ENCODE data around the gene SRPX2. TPM values are rescaled to one million over a fixed set of nuclear protein-coding genes. Genes with fewer than 3 reads are reported as not detected.

The SRPX2 gene
- total RNA-seq, 1 donor = 66.1 TPM

DNA sequence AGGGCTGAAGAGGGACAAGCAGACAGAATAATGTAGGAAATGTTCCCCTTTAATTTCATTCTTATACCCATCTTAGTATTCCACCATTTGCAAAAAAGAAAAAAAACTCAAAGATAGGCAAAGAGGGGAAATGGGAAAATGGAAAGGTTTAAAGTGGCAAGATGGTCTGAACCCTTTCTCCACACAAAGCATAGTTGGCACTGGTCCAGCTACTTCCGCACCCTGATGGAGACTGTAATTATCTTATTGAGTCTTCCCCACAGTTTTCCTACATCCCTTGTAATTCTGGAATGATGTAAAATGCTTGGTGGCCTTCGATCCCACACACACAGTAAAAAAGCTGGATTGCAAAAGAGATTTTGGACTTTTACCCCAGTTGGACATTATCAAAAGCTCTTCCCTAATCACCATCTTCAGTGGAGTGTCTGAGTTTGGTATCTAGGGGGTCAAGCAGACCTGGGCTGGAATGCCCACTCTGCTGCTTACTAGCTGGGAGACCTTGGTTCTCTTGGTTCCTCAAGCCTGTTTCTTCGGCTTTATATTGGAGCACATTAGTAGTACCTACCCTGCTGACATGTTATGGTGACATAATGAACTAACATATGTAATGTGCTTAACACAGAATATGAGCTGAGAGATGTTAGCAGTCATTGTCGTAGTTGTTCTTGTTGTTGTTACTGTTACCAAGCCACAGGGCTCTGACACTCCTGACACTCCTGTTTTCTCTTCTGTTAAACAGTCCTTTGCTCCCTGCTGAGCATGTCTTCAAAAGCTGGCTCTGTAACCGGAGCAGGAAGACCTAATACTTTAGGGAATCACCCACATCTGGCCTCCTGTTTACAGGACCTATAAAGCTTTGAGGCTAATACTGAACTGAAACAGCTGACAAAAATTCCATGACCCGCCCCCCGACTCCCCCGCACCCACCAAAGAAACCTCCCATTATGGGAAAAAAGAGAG, 4.7 kb downstream of the SRPX2 start:
- TF ChIP-seq, protein P1, sequence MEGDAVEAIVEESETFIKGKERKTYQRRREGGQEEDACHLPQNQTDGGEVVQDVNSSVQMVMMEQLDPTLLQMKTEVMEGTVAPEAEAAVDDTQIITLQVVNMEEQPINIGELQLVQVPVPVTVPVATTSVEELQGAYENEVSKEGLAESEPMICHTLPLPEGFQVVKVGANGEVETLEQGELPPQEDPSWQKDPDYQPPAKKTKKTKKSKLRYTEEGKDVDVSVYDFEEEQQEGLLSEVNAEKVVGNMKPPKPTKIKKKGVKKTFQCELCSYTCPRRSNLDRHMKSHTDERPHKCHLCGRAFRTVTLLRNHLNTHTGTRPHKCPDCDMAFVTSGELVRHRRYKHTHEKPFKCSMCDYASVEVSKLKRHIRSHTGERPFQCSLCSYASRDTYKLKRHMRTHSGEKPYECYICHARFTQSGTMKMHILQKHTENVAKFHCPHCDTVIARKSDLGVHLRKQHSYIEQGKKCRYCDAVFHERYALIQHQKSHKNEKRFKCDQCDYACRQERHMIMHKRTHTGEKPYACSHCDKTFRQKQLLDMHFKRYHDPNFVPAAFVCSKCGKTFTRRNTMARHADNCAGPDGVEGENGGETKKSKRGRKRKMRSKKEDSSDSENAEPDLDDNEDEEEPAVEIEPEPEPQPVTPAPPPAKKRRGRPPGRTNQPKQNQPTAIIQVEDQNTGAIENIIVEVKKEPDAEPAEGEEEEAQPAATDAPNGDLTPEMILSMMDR (IDR thresholded peaks at IDR 0.05; ENCODE audit: insufficient read depth, low read depth, low read length) = no peak
- H3K4me3 ChIP-seq (ENCODE audit: low read depth, low read length) = peak overlapping the region; percentile 1
- peak; percentile 94 for DNase-seq (ENCODE audit: low read depth)

DNA sequence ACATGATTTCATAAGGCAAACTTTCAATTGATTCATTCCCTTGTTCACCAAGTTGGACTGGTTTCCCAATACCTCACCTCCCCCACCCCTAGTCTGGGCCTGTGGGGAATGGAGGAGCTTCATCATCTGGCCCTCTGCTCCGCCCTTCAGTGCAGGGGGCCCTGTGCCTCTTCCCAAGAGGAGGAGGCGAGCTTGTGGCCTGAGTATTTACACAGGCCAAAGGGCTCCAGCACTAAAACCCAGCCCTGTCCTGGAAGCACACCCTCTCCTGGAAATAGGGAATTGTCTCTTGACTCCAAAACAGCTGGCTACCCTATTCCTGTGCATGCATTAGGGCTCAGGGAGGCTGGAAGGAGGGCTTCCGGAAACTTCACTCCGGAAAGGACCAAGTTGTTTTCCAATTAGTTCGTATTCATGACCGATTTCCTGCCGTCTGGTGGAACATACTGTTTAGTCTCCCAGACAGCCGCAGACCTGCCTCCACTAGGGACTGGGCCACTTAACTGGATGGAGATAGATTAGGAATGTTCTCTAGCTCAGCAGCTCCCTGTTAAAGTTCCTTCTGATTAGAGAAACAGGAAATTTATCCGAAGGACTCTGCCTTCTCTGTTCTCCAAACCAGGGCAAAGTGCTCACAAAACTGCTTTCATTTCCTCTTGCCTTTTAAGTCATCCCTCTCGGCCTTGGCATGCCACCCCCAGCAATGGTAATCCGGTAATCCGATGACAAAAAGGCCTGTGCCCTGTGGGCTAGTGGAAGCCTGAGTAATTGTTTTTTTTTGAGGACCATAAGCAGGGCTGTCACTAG, 5.8 kb downstream of the SRPX2 start:
- DNase-seq (ENCODE audit: low read depth) = peak; percentile 96
- TF ChIP-seq, protein P1 (IDR thresholded peaks at IDR 0.05; ENCODE audit: insufficient read depth, low read depth, low read length) = peak; percentile 15
- H3K4me3 ChIP-seq (ENCODE audit: low read depth, low read length) = peak overlapping the region; percentile 1

DNA sequence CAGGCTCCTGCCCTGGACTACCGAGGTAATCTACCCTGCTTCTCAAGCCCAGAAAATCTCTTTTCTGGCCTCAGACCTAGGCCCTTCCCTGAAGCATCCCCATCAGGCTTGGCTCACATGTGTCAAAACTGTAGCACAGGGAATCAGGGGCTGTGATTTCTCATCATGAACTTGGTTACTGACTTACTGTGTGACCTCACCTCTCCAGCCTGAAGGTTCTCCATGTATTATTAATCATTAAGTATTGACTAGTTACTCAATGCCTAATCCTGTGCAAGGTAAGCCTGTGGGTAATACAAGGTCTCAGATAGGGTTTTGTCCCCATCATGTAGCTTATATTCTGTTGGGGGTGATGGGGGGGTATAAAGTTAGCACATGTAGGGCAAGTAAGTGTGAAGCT, 6.8 kb downstream of the SRPX2 start:
- TF ChIP-seq, protein P1 (IDR thresholded peaks at IDR 0.05; ENCODE audit: insufficient read depth, low read depth, low read length) = no peak
- no peak overlapping the region for H3K4me3 ChIP-seq (ENCODE audit: low read depth, low read length)
- no peak for DNase-seq (ENCODE audit: low read depth)

DNA sequence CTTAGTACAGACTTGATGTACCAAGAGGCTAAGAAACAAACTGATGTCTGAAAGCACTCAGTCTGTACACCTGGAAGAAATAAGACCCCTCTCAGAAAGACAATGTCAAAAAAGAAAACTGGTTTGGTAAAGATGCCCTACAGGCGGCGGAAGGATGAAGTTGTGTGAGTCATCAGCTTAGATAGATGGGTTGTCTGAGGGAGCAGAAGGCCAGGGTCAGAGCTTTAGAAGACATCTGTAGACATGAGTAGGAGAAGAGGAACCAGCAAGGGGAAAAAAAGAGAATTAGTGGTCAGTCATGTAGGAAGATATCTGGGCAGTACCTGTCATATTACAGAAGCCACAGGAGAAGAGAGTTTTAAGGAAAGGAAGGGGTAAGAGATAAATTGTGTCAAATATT, 8.3 kb downstream of the SRPX2 start:
- DNase-seq (ENCODE audit: low read depth) = no peak
- TF ChIP-seq, protein P1 (IDR thresholded peaks at IDR 0.05; ENCODE audit: insufficient read depth, low read depth, low read length) = no peak
- H3K4me3 ChIP-seq (ENCODE audit: low read depth, low read length) = no peak overlapping the region

DNA sequence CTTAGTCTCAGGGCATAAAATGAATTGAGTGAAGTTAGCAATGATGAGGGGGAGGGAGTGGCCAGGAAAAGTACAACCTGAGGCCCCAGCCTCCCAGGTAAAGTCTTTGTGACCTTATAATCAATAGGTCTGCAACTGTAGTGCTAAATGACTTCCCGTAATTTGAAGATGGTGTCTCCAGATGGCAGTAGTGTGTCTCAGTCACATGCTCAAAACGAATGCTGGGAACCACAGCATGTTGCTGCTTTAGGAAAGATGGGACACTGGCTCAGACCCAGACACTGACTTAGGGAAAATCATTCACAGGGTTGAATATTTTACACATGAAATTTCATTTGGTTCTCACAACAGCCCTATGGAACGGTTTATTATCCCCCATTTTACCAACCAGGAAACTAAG, 10.3 kb downstream of the SRPX2 start:
- DNase-seq (ENCODE audit: low read depth) = peak; percentile 64
- H3K4me3 ChIP-seq (ENCODE audit: low read depth, low read length) = no peak overlapping the region
- TF ChIP-seq, protein P1 (IDR thresholded peaks at IDR 0.05; ENCODE audit: insufficient read depth, low read depth, low read length) = no peak

DNA sequence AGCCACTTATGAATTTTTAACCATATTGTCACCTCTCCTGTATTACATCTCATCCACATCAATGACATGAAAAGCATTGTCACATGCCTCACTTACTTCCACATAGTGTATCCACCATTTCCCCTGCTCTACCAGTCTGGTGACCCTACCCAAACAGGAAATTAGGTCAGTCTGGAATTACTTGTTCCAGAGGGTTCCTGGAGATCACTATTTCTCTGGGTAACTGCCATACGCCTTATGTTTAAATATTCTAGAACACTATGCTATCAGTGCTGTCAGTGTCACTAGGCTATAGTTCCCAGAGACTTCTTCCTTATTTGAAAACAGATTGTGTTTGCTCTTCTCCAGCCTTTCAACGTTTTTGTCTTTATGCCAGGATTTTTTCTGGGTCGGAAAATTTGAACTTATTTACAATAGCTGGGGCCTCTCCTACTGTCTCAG, 15.0 kb downstream of the SRPX2 start:
- peak; percentile 27 for DNase-seq (ENCODE audit: low read depth)

More for the DNA sequence above, 15.0 kb downstream of the SRPX2 start:
- TF ChIP-seq, protein P1 (IDR thresholded peaks at IDR 0.05; ENCODE audit: insufficient read depth, low read depth, low read length) = no peak
- H3K4me3 ChIP-seq (ENCODE audit: low read depth, low read length) = no peak overlapping the region

All from fibroblast of villous mesenchyme (primary cell).